Measurements from ENCODE around the gene PRUNE1.

- no peak for TF ChIP-seq MXD4 (CRISPR knock-in tag; IDR thresholded peaks at IDR 0.05; ENCODE audit: borderline replicate concordance)
- TF ChIP-seq GABPB1 (CRISPR knock-in tag; IDR thresholded peaks at IDR 0.05) = no peak
- TF ChIP-seq, protein P1, sequence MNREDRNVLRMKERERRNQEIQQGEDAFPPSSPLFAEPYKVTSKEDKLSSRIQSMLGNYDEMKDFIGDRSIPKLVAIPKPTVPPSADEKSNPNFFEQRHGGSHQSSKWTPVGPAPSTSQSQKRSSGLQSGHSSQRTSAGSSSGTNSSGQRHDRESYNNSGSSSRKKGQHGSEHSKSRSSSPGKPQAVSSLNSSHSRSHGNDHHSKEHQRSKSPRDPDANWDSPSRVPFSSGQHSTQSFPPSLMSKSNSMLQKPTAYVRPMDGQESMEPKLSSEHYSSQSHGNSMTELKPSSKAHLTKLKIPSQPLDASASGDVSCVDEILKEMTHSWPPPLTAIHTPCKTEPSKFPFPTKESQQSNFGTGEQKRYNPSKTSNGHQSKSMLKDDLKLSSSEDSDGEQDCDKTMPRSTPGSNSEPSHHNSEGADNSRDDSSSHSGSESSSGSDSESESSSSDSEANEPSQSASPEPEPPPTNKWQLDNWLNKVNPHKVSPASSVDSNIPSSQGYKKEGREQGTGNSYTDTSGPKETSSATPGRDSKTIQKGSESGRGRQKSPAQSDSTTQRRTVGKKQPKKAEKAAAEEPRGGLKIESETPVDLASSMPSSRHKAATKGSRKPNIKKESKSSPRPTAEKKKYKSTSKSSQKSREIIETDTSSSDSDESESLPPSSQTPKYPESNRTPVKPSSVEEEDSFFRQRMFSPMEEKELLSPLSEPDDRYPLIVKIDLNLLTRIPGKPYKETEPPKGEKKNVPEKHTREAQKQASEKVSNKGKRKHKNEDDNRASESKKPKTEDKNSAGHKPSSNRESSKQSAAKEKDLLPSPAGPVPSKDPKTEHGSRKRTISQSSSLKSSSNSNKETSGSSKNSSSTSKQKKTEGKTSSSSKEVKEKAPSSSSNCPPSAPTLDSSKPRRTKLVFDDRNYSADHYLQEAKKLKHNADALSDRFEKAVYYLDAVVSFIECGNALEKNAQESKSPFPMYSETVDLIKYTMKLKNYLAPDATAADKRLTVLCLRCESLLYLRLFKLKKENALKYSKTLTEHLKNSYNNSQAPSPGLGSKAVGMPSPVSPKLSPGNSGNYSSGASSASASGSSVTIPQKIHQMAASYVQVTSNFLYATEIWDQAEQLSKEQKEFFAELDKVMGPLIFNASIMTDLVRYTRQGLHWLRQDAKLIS (CRISPR knock-in tag; IDR thresholded peaks at IDR 0.05; ENCODE audit: borderline replicate concordance) = no peak
- no peak for TF ChIP-seq CTCF (IDR thresholded peaks at IDR 0.05)
These were observed 8.3 kb upstream of the PRUNE1 start for GRCh38 chr1:150999926-151000325.
